ENCODE results near the gene EVI5L.

EVI5L gene

GRCh38 chr19:7862413-7862951 lies 32.5 kb downstream of the EVI5L start:
- DNase-seq: peak in 1 of 2 donors; percentile 37

- DNase-seq: no peak
Measured at GRCh38 chr19:7863157-7863970, 33.3 kb downstream of the EVI5L start.

GRCh38 chr19:7863971-7864689 lies 34.1 kb downstream of the EVI5L start:
- DNase-seq: no peak

GRCh38 chr19:7864690-7865074 lies 34.7 kb downstream of the EVI5L start:
- no peak for DNase-seq

GRCh38 chr19:7865262-7865911 lies 35.4 kb downstream of the EVI5L start:
- no peak for DNase-seq

DNA sequence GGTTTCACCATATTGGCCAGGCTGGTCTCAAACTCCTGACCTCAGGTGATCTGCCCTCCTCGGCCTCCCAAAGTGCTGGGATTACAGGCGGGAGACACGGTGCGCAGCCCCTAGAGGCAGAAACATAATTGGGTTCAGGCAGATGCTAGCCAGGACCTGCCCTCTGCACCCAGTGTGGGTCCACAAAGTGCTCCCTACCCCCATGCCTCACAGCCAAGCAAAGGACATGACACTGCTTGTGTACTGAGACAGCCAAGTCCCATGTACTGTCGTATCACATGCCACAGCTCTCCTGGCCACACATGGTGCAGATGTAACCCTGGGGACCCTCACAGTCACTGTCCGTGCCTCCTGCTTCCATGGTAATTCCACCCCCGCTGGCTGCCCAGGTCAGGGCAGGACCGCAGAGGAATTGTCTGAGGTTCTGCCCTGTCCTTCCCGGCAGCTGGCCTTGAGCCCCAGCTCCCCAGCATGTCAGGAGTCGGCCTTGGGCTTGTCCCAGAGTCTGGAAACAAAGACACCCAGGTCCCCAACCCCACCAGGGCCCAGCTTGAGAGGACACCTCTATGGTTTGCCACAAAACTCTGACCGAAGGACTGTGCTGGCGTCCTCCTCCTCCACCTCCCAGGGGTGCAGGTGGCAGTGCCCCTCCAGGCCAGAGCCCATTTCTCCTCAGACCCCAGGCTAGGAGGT lies 36.5 kb downstream of the EVI5L start:
- no peak for DNase-seq

- DNase-seq: no peak
Measured at GRCh38 chr19:7867092-7867844, 37.2 kb downstream of the EVI5L start.

GRCh38 chr19:7868326-7868670 lies 38.3 kb downstream of the EVI5L start:
- no peak for DNase-seq

- DNase-seq: peak in 1 of 2 donors; percentile 53
Measured at GRCh38 chr19:7868671-7869452, 38.8 kb downstream of the EVI5L start.

DNA sequence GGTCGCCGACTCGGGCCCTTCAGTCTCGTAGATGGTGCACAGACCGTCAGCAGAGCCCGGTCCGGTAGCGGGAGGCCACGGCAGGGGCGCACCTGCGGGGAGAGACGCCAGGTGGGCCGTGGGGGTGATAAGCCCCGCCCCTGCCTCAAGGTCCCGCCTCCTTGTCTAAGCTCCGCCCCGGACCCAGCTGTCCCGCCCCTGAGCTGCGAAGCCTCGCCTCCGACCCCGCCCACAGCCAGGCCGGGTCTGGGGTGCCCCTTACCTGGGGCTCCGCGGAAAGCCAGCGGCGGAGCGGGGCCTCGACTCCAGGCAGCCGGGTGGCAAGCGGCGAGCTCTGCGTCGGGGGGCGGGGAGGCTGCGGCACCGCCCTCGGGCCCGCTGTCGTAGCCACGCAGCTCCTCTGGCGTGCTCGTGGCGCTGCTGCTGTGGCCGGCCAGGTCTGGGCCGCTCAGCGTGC lies 39.5 kb downstream of the EVI5L start:
- peak; percentile 5 to 53 for DNase-seq

- peak; percentile 19 to 59 for DNase-seq
Measured at GRCh38 chr19:7869910-7870511, 40.0 kb downstream of the EVI5L start.

GRCh38 chr19:7870571-7871436 lies 40.8 kb downstream of the EVI5L start:
- DNase-seq: peak in 1 of 2 donors; percentile 36

DNA sequence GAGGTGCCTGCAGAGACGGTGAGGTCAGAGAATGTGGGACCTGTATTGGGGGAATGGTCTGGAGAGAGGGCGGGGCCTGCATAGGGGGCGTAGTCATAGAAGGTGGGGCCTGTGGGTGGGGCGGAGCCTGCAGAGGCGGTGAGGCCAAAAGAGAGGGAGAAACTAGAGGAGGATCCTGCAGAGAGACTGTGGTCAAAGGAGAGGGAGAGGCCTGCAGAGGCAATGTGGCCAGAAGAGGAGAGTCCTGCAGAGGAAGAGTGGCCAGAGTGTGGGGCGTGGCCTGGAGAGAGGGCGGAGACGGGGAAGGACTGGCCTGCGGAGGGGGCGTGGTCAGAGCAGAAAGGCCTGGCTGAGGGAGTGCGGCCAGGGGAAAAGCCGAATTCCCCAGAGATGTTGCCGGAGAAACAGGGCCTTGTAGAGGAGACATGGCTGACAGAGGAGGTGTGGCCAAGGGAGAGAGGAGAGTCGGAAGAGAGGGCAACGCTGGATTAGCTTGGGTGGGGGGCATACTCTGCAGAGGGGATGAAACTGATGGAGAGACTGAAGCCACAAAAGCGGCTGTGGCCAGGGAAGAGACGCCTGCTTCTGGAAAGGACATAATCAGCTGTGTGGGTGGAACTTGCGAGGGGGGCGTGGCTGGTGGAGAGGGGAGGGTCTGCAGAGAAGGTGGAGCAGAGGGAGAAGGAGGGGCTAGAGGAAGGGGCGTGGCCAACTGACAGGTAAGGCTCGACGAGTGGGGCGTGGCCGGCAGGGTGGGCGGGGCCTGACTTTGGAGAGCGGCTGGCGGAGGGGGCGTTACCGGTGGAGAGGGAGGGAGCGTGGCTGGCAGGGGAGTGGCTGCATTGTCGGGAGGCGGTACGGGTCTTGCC lies 41.7 kb downstream of the EVI5L start:
- peak; percentile 57 to 60 for DNase-seq

GRCh38 chr19:7872306-7873204 lies 42.5 kb downstream of the EVI5L start:
- DNase-seq: no peak

DNA sequence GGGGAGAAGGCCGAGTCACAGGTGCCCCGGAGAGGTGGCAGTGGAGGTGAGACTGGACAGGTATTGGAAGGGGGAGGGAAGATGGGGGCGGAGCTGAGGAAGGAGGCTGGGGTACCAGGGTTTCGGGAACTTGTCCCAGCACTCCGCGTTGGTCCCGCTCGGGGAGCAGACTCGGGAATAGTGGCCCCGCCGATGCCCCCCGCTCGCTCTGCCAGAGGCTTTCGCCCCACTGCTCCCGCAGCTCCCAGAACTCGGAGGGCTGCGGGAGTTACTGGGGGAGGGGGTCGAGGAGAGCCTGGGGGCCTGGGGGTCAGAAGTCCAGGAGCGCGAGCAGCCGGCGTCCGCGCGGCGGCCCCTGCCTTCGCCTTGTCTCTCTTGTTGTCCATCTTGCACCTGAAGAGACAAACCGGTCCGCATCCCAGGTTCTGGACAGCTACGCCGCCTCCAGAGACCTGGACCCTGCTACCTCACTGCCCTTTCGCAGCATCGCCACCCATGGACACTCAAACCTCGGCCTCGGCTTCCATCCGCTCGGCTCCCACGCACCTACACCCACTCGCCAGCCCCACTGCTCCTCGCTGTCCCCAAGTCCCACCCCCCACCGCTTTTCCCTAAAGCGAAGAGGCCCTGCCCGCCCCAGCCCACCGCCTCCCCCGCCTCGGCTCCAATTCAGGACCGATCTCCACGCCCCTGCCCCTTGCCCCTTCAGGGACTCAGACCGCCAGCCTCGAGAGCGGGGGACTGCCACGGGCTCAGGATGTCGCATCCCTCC lies 43.5 kb downstream of the EVI5L start:
- no peak for DNase-seq

DNA sequence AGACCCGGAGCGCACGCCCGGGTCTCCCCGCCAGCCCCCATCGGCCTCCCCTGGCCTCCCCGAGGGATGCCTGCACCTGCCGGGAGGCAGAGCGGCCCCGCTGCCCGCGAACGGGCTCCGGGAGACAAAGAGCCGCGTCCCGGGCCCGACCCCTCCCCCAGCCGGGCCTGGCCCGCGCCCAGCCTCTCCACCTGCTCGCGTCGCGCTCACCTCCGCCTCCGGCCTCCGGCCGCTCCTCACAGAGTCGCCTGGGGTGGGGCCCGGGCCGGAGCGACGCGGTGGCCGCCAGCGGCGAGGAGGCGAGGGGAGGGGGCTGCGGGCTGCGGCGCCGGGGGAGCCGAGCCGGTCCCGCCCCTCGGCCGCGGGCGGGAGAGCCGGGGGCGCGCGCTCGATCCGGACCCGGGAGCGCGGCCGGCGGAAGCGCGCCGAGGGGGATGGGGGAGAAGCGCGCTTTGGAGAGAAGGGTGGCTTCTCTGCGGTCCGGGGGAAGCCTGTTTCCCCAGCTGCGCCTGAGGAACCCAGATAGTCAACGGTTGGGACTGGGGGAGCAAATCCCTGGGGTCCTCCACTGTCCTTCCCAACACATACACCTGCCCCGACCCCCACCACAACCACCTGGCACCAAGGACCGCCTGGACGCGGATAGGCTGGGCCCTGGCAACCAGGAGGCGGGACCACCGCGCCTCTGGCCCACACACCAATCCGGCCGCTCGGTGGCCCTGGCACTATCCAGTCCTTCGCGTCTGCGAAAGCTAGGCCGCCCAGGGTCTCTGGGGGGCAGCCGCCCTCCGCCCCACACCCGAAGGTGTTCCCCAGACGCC lies 44.3 kb downstream of the EVI5L start, which contains the start of gene PRR36:
TSS of gene PRR36 (minus strand) at position 315 of the 821 bp plus-strand sequence. CDS start 701 bp downstream, outside the sequence.
- DNase-seq: peak; percentile 25 to 45

Data from hippocampal formation (tissue), 2 donors.